Vagina (tissue), 2 donors: Measurements from ENCODE around the gene TPPP. TPM values are rescaled to one million over a fixed set of nuclear protein-coding genes. Genes with fewer than 3 reads are reported as not detected.

Experiments
- DNase-seq, 2 donors: peaks; one replicate each; pipeline ENCODE4 v3.0.0-alpha.2; 2017; ENCODE audit errors: extremely low spot score in 2 of 2
- H3K27ac ChIP-seq: fragments of 200-600 bp; sonication (generic); one replicate; pipeline ENCODE4 v1.5.1; 2019
- H3K27me3 ChIP-seq: fragments of 200-600 bp; sonication (generic); one replicate; pipeline ENCODE4 v1.5.1; 2019
- H3K36me3 ChIP-seq, 2 donors: fragments of 200-600 bp; sonication (generic); one replicate each; pipeline ENCODE4 v1.5.1; 2017 to 2019
- H3K4me1 ChIP-seq: fragments of 200-600 bp; sonication (generic); one replicate; pipeline ENCODE4 v1.5.1; 2019
- H3K4me3 ChIP-seq, 2 donors: fragments of 200-600 bp; sonication (generic); 1 replicate in 1 of 2; 2 replicates in 1 of 2; pipeline ENCODE4 v1.5.1; 2016 to 2019
- H3K9me3 ChIP-seq: fragments of 200-600 bp; sonication (generic); one replicate; pipeline ENCODE4 v1.5.1; 2019
- CTCF ChIP-seq, 3 experiments: fragments of 450-650 bp in 2 of 3; fragments of 200-600 bp in 1 of 3; sonication (generic) in 1 of 3; IDR thresholded peaks; one replicate each; pipeline ENCODE4 v1.5.1; 2017 to 2019; ENCODE audit warnings: antibody characterized with exemption in 3 of 3, mild to moderate bottlenecking in 2 of 3, moderate library complexity in 2 of 3
- POLR2A ChIP-seq, 2 donors: fragments of 450-650 bp; IDR thresholded peaks; one replicate each; pipeline ENCODE4 v1.6.1; 2017; ENCODE audit warnings: antibody characterized with exemption in 2 of 2, mild to moderate bottlenecking in 2 of 2, moderate library complexity in 2 of 2
- POLR2AphosphoS5 ChIP-seq, 2 donors: sonication (generic); formaldehyde crosslinking; IDR thresholded peaks; one replicate each; pipeline ENCODE4 v1.9.0; 2017; ENCODE audit warnings: antibody characterized with exemption in 2 of 2, mild to moderate bottlenecking in 2 of 2, low read depth in 1 of 2; ENCODE audit not compliant: insufficient read depth in 1 of 2
- intact Hi-C: fragments of 100-400 bp; cut with DNase I; formaldehyde crosslinking; loops from one replicate; pipeline ENCODE4 v1.15.1; 2023
- total RNA-seq: library from RNA; depleted of rRNA; stranded (reverse); fragments of >200 nt; gene quantifications from one replicate; pipeline ENCODE4 v1.2.3, GENCODE V29; 2016

TPPP gene
- total RNA-seq, 1 donor from 2014 or later, result 4.7 TPM

- peaks cover 0 to 9% of the 10 kb centered on the region in 2 donors for H3K36me3 ChIP-seq
- H3K27ac ChIP-seq, result no peak overlapping the region
- no peaks in the 10 kb centered on the region for H3K4me1 ChIP-seq
- H3K27me3 ChIP-seq, result no peaks in the 10 kb centered on the region
- intact Hi-C loops, result no loop called here
- H3K4me3 ChIP-seq, result no peak overlapping the region
- no peak for DNase-seq
- no peaks in the 10 kb centered on the region for H3K9me3 ChIP-seq
- TF ChIP-seq POLR2A (IDR thresholded peaks at IDR 0.05) (no peak), CTCF (IDR thresholded peaks at IDR 0.05) (no peak), POLR2AphosphoS5 (IDR thresholded peaks at IDR 0.05; ENCODE audit: insufficient read depth in 1 of 2, low read depth in 1 of 2) (no peak)
Measured at GRCh38 chr5:651296-652022, 41.7 kb downstream of the TPPP start.

GRCh38 chr5:647727-648126 is 45.4 kb downstream of the TPPP start:
- no peaks in the 10 kb centered on the region for H3K9me3 ChIP-seq
- DNase-seq, result no peak
- no peak for TF ChIP-seq POLR2A (IDR thresholded peaks at IDR 0.05)
- TF ChIP-seq CTCF (IDR thresholded peaks at IDR 0.05), result no peak
- TF ChIP-seq POLR2AphosphoS5 (IDR thresholded peaks at IDR 0.05; ENCODE audit: insufficient read depth in 1 of 2, low read depth in 1 of 2), result no peak
- no peaks in the 10 kb centered on the region for H3K27me3 ChIP-seq
- H3K36me3 ChIP-seq, result peaks cover 0 to 14% of the 10 kb centered on the region in 2 donors
- intact Hi-C loops, result no loop called here
- no peaks in the 10 kb centered on the region for H3K4me1 ChIP-seq
- no peak overlapping the region for H3K4me3 ChIP-seq
- no peak overlapping the region for H3K27ac ChIP-seq

- intact Hi-C loops, result no loop called here
- Histone ChIP-seq H3K4me1 (no peaks in the 10 kb centered on the region), H3K27me3 (no peaks in the 10 kb centered on the region), H3K4me3 (no peak overlapping the region), H3K36me3 (peaks cover 0 to 14% of the 10 kb centered on the region in 2 donors), H3K9me3 (no peaks in the 10 kb centered on the region), H3K27ac (no peak overlapping the region)
- TF ChIP-seq CTCF (IDR thresholded peaks at IDR 0.05), result no peak
- no peak for TF ChIP-seq POLR2AphosphoS5 (IDR thresholded peaks at IDR 0.05; ENCODE audit: insufficient read depth in 1 of 2, low read depth in 1 of 2)
- TF ChIP-seq POLR2A (IDR thresholded peaks at IDR 0.05), result no peak
- no peak for DNase-seq
Measured at GRCh38 chr5:647311-647710, 45.8 kb downstream of the TPPP start.

- intact Hi-C loops, result no loop called here
- no peak overlapping the region for H3K27ac ChIP-seq
- no peak for TF ChIP-seq CTCF (IDR thresholded peaks at IDR 0.05)
- no peak for TF ChIP-seq POLR2AphosphoS5 (IDR thresholded peaks at IDR 0.05; ENCODE audit: insufficient read depth in 1 of 2, low read depth in 1 of 2)
- no peak for TF ChIP-seq POLR2A (IDR thresholded peaks at IDR 0.05)
- H3K4me1 ChIP-seq, result no peaks in the 10 kb centered on the region
- H3K36me3 ChIP-seq, result peaks cover 0 to 14% of the 10 kb centered on the region in 2 donors
- no peaks in the 10 kb centered on the region for H3K9me3 ChIP-seq
- H3K27me3 ChIP-seq, result no peaks in the 10 kb centered on the region
- no peak for DNase-seq
- H3K4me3 ChIP-seq, result no peak overlapping the region
Measured at GRCh38 chr5:646396-647201, 46.6 kb downstream of the TPPP start.

- no peak for DNase-seq
- intact Hi-C loops, result no loop called here
- TF ChIP-seq POLR2AphosphoS5 (IDR thresholded peaks at IDR 0.05; ENCODE audit: insufficient read depth in 1 of 2, low read depth in 1 of 2) (no peak), CTCF (IDR thresholded peaks at IDR 0.05) (no peak), POLR2A (IDR thresholded peaks at IDR 0.05) (no peak)
Measured at GRCh38 chr5:645421-645820, 47.7 kb downstream of the TPPP start.

More at GRCh38 chr5:645421-645820, 47.7 kb downstream of the TPPP start:
- Histone ChIP-seq H3K9me3 (no peaks in the 10 kb centered on the region), H3K4me1 (no peaks in the 10 kb centered on the region), H3K36me3 (peaks cover 0 to 26% of the 10 kb centered on the region in 2 donors), H3K27ac (no peak overlapping the region), H3K4me3 (no peak overlapping the region), H3K27me3 (no peaks in the 10 kb centered on the region)
